Right cardiac atrium (tissue), 5 donors: ENCODE data around the gene CLIP2. TPM values are rescaled to one million over a fixed set of nuclear protein-coding genes. Genes with fewer than 3 reads are reported as not detected.
"Not testable (repeated sequence)": the region's sequence is repeated elsewhere in the genome, so short reads cannot be mapped to it uniquely, and the experiment has no call there.

Source experiments
- ATAC-seq, 2 donors: fragments of 200-7000 bp; cut with Tn5 transposase; one replicate each; pipeline versions ENCODE4 v1.8.0 to v1.9.1; 2020; ENCODE audit warnings: moderate library complexity in 2 of 2, mild to moderate bottlenecking in 1 of 2
- DNase-seq, 3 donors: peaks; one replicate each; pipeline ENCODE4 v3.0.0-alpha.2; 2020
- H3K27ac ChIP-seq: one replicate; pipeline ENCODE4 v1.5.1; 2013; ENCODE audit warnings: mild to moderate bottlenecking, low read length, control low read depth, moderate library complexity
- H3K27me3 ChIP-seq: one replicate; pipeline ENCODE4 v1.6.1; 2013; ENCODE audit not compliant: control insufficient read depth, insufficient read depth
- H3K4me1 ChIP-seq: one replicate; pipeline ENCODE4 v1.6.1; 2013; ENCODE audit warnings: low read length; ENCODE audit not compliant: control insufficient read depth, insufficient read depth
- H3K4me3 ChIP-seq: one replicate; pipeline ENCODE4 v1.5.1; 2013; ENCODE audit warnings: low read length, control low read depth
- H3K9me3 ChIP-seq: one replicate; pipeline ENCODE4 v1.6.1; 2013; ENCODE audit warnings: low read length; ENCODE audit not compliant: control insufficient read depth
- WGBS: extraction: QIAGEN DNeasy Blood & Tissue Kit; methylation state at CpG from one replicate; pipeline ENCODE4 v1.1.7; 2013; 5-methylcytosine and 5-hydroxymethylcytosine counted together
- intact Hi-C, 4 donors: fragments of 100-400 bp; cut with DNase I; formaldehyde crosslinking; loops; one replicate each; pipeline versions ENCODE4 v1.11.0 to v1.14.0; 2022 to 2023
- polyA plus RNA-seq: library from polyadenylated mRNA; stranded (reverse); fragments of 200-250 nt; gene quantifications from one replicate; pipeline ENCODE4 v1.2.3, GENCODE V29; 2013
- total RNA-seq, 4 donors: library from RNA; stranded (reverse); fragmentation: NEBNext Ultra II Directional; extraction: Animal tissue kit (Norgen Biotek cat#: 25700); gene quantifications; one replicate each; pipeline ENCODE4 v1.2.1, GENCODE V29; 2021
- donor health status: healthy with polysubstance abuse.
- donor health status: DM: no; HTN: yes; CAD: no.
- donor health status: DM: no; HTN: no; CAD: no.
- donor health status: DM: no; HTN: yes; CAD: no; lungs with severe emphysema.
- donor health status: DM: yes; HTN: yes; CAD: no.

Gene CLIP2
- total and polyA plus RNA-seq, 5 donors, result 6.3 to 9.4 (median 8.7) TPM

- no peaks in the 10 kb centered on the region for H3K4me1 ChIP-seq
- intact Hi-C loops, result no loop called here
- DNase-seq, result no peak
- no peak overlapping the region for H3K4me3 ChIP-seq
- no peaks in the 10 kb centered on the region for H3K9me3 ChIP-seq
- no peak for ATAC-seq
- WGBS, result 80% methylated on average over 4 of the region's 4 CpGs
- no peaks in the 10 kb centered on the region for H3K27me3 ChIP-seq
- H3K27ac ChIP-seq, result no peak overlapping the region
These were observed 11.7 kb downstream of the CLIP2 start for GRCh38 chr7:74300926-74301325.

- intact Hi-C loops, result no loop called here
- Histone ChIP-seq H3K27me3 (no peaks in the 10 kb centered on the region), H3K27ac (no peak overlapping the region), H3K4me3 (no peak overlapping the region), H3K9me3 (no peaks in the 10 kb centered on the region), H3K4me1 (no peaks in the 10 kb centered on the region)
- peak in 2 of 3 donors; percentile 26 to 61 for DNase-seq
- no peak for ATAC-seq
- 60% methylated on average over 10 of the region's 10 CpGs for WGBS
These were observed 13.6 kb downstream of the CLIP2 start for GRCh38 chr7:74302745-74303221.

GRCh38 chr7:74304550-74304949 is 15.3 kb downstream of the CLIP2 start:
- intact Hi-C loops, result no loop called here
- no peak overlapping the region for H3K27ac ChIP-seq
- DNase-seq (no peak), ATAC-seq (no peak)
- H3K9me3 ChIP-seq, result no peaks in the 10 kb centered on the region
- H3K27me3 ChIP-seq, result no peaks in the 10 kb centered on the region
- no peak overlapping the region for H3K4me3 ChIP-seq
- 100% methylated on average over 2 of the region's 2 CpGs for WGBS
- no peaks in the 10 kb centered on the region for H3K4me1 ChIP-seq

GRCh38 chr7:74306004-74306729 is 17.0 kb downstream of the CLIP2 start:
- intact Hi-C loops, result no loop called here
- H3K4me3 ChIP-seq, result no peak overlapping the region
- WGBS, result 41% methylated on average over 27 of the region's 27 CpGs
- no peak overlapping the region for H3K27ac ChIP-seq
- H3K4me1 ChIP-seq, result no peaks in the 10 kb centered on the region
- no peaks in the 10 kb centered on the region for H3K27me3 ChIP-seq
- peak; percentile 9 to 10 for ATAC-seq
- no peaks in the 10 kb centered on the region for H3K9me3 ChIP-seq
- peak; percentile 27 to 70 (median 58) for DNase-seq

- no peak overlapping the region for H3K27ac ChIP-seq
These were observed 17.7 kb downstream of the CLIP2 start for GRCh38 chr7:74306730-74307469.

GRCh38 chr7:74307738-74308505 is 18.7 kb downstream of the CLIP2 start:
- intact Hi-C loops, result no loop called here
- 84% methylated on average over 10 of the region's 10 CpGs for WGBS
- Histone ChIP-seq H3K9me3 (no peaks in the 10 kb centered on the region), H3K4me3 (no peak overlapping the region), H3K27me3 (no peaks in the 10 kb centered on the region), H3K27ac (no peak overlapping the region), H3K4me1 (no peaks in the 10 kb centered on the region)
- ATAC-seq, result no peak
- no peak for DNase-seq

More at GRCh38 chr7:74306730-74307469, 17.7 kb downstream of the CLIP2 start:
- peak; percentile 82 to 87 for ATAC-seq
- Histone ChIP-seq H3K27me3 (no peaks in the 10 kb centered on the region), H3K4me1 (no peaks in the 10 kb centered on the region), H3K9me3 (no peaks in the 10 kb centered on the region), H3K4me3 (no peak overlapping the region)
- intact Hi-C loops, result no loop called here
- 15% methylated on average over 20 of the region's 20 CpGs for WGBS
- DNase-seq, result peak; percentile 67 to 84 (median 83)

GRCh38 chr7:74309181-74309580 is 20.0 kb downstream of the CLIP2 start:
- Histone ChIP-seq H3K4me3 (no peak overlapping the region), H3K27me3 (no peaks in the 10 kb centered on the region), H3K9me3 (no peaks in the 10 kb centered on the region), H3K27ac (no peak overlapping the region), H3K4me1 (no peaks in the 10 kb centered on the region)
- ATAC-seq (no peak), DNase-seq (no peak)
- intact Hi-C loops, result no loop called here
- WGBS, result 94% methylated on average over 6 of the region's 6 CpGs

GRCh38 chr7:74311305-74311744 is 22.1 kb downstream of the CLIP2 start:
- intact Hi-C loops, result loop anchor here in 1 of 4 donors (10.0 kb wide), 1 partner anchor 63 kb away; no protein-coding TSS in a partner anchor
- H3K27ac ChIP-seq, result no peak overlapping the region
- WGBS, result 93% methylated on average over 4 of the region's 4 CpGs
- no peak for ATAC-seq
- no peaks in the 10 kb centered on the region for H3K27me3 ChIP-seq
- no peak overlapping the region for H3K4me3 ChIP-seq
- H3K4me1 ChIP-seq, result no peaks in the 10 kb centered on the region
- DNase-seq, result no peak
- no peaks in the 10 kb centered on the region for H3K9me3 ChIP-seq

GRCh38 chr7:74312418-74313028 is 23.3 kb downstream of the CLIP2 start:
- DNase-seq (no peak), ATAC-seq (no peak)
- WGBS, result 81% methylated on average over 16 of the region's 16 CpGs
- no peaks in the 10 kb centered on the region for H3K9me3 ChIP-seq
- H3K27me3 ChIP-seq, result no peaks in the 10 kb centered on the region
- no peak overlapping the region for H3K4me3 ChIP-seq
- H3K4me1 ChIP-seq, result no peaks in the 10 kb centered on the region
- no peak overlapping the region for H3K27ac ChIP-seq
- intact Hi-C loops, result loop anchor here in 1 of 4 donors (10.0 kb wide), 1 partner anchor 62 kb away; no protein-coding TSS in a partner anchor

- H3K9me3 ChIP-seq, ATAC-seq, H3K4me3 ChIP-seq, H3K27ac ChIP-seq, H3K27me3 ChIP-seq, H3K4me1 ChIP-seq, DNase-seq: not testable (repeated sequence)
- WGBS, result 77% methylated on average over 4 of the region's 4 CpGs
- intact Hi-C loops, result loop anchor here in 1 of 4 donors (10.0 kb wide), 1 partner anchor 59 kb away; no protein-coding TSS in a partner anchor
These were observed 26.7 kb downstream of the CLIP2 start for GRCh38 chr7:74315891-74316290.
